HEK293 (cell line): ENCODE data around the gene HERC2.
"Not testable (repeated sequence)": the region's sequence is repeated elsewhere in the genome, so short reads cannot be mapped to it uniquely, and the experiment has no call there.

Source experiments
- CTCF ChIA-PET: fragments of 350-600 bp; formaldehyde crosslinking; extraction: SDS; loops from one replicate; lab custom pipeline; 2021; ENCODE audit warnings: antibody characterized with exemption; lab: Yijun Ruan, JAX
- POLR2A ChIA-PET: fragments of 300-600 bp; formaldehyde crosslinking; extraction: SDS; loops from one replicate; lab custom pipeline; 2020; ENCODE audit warnings: antibody characterized with exemption, inconsistent platforms; lab: Yijun Ruan, JAX
- H3K27ac ChIP-seq: fragments of 200-500 bp; sonication (Bioruptor generic); 2 replicates; pipeline ENCODE4 v1.5.1; 2014; ENCODE audit warnings: low read depth, low read length, control low read depth, inconsistent platforms; ENCODE audit errors: extremely low read depth
- H3K36me3 ChIP-seq, 2 experiments: fragments of 200-500 bp in 1 of 2; sonication (Bioruptor generic) in 1 of 2; 1 replicate in 1 of 2; 2 replicates in 1 of 2; pipeline ENCODE4 v1.5.1; 2014 to 2017; ENCODE audit warnings: inconsistent platforms in 2 of 2, low read length in 2 of 2; ENCODE audit not compliant: control insufficient read depth in 2 of 2, insufficient read depth in 1 of 2
- H3K4me1 ChIP-seq: fragments of 200-500 bp; sonication (Bioruptor generic); 2 replicates; pipeline ENCODE4 v1.5.1; 2014; ENCODE audit warnings: mild to moderate bottlenecking, low read length, inconsistent platforms; ENCODE audit not compliant: control insufficient read depth, insufficient read depth
- H3K4me3 ChIP-seq: 2 replicates; pipeline ENCODE4 v1.5.1; 2011; ENCODE audit warnings: low read depth, mild to moderate bottlenecking, control low read depth, low read length, moderate library complexity
- H3K9me3 ChIP-seq: fragments of 200-500 bp; sonication (Bioruptor generic); 2 replicates; pipeline ENCODE4 v1.5.1; 2014; ENCODE audit warnings: low read depth, low read length, inconsistent platforms; ENCODE audit not compliant: control insufficient read depth, insufficient read depth

Gene HERC2, protein sequence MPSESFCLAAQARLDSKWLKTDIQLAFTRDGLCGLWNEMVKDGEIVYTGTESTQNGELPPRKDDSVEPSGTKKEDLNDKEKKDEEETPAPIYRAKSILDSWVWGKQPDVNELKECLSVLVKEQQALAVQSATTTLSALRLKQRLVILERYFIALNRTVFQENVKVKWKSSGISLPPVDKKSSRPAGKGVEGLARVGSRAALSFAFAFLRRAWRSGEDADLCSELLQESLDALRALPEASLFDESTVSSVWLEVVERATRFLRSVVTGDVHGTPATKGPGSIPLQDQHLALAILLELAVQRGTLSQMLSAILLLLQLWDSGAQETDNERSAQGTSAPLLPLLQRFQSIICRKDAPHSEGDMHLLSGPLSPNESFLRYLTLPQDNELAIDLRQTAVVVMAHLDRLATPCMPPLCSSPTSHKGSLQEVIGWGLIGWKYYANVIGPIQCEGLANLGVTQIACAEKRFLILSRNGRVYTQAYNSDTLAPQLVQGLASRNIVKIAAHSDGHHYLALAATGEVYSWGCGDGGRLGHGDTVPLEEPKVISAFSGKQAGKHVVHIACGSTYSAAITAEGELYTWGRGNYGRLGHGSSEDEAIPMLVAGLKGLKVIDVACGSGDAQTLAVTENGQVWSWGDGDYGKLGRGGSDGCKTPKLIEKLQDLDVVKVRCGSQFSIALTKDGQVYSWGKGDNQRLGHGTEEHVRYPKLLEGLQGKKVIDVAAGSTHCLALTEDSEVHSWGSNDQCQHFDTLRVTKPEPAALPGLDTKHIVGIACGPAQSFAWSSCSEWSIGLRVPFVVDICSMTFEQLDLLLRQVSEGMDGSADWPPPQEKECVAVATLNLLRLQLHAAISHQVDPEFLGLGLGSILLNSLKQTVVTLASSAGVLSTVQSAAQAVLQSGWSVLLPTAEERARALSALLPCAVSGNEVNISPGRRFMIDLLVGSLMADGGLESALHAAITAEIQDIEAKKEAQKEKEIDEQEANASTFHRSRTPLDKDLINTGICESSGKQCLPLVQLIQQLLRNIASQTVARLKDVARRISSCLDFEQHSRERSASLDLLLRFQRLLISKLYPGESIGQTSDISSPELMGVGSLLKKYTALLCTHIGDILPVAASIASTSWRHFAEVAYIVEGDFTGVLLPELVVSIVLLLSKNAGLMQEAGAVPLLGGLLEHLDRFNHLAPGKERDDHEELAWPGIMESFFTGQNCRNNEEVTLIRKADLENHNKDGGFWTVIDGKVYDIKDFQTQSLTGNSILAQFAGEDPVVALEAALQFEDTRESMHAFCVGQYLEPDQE (N-terminal part only)

DNA sequence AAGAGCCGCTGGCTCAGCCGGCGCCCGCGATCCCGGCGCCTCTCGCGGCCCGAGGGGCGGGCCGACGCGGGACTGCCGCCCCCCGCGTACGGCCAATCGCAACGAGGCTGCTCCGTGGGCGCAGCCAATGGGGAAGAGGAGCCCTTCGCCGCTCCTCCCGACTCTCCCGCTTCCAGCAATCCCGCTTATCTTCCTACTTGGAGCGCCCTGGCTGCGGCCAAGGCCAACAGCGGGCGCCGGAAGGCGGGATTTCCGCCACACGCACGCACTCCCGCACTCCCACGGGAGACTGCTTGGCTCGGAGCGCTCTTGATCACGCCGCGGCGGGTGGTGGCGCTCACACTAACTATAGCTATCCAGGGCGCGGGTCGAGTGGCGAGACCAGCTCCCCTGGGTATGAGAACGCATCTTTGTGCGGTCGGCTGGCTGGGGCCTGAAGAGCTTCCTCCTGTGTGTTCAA is at the start of gene HERC2:
Gene HERC2 (minus strand): TSS at position 51 of the 460 bp plus-strand sequence. CDS start 746 bp downstream, outside the sequence.
- POLR2A ChIA-PET, H3K27ac ChIP-seq, CTCF ChIA-PET: not testable (repeated sequence)

DNA sequence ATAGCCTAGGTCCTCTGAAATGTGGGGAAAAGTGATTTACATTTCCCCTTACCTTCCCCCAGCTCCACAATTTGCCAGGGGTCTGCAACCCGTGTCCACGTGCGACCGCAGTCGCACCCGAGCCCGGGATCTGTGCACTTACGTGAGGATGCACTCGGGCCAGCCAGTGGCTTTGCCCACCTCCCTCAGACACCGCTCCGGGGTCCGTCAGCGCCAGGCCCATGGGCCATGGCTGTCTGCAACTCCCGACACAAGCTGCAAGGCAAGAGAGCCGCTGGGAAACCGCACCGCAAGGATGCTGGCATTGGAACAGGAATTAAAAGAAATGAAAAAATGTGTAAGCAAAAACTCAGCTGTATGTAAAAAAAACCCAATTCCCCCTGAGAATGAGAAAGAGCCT is 43.5 kb upstream of the HERC2 start:
- POLR2A ChIA-PET, CTCF ChIA-PET, H3K4me3 ChIP-seq: not testable (repeated sequence)

More for the DNA sequence above, at the start of gene HERC2:
- H3K4me3 ChIP-seq: peak within 1 kb of the TSS; percentile 29
- not testable (repeated sequence) for H3K9me3 ChIP-seq, H3K4me1 ChIP-seq
- peaks cover 0 to 11% of the 10 kb centered on the region in 2 experiments; a peak in 1 of 3 replicates for H3K36me3 ChIP-seq

DNA sequence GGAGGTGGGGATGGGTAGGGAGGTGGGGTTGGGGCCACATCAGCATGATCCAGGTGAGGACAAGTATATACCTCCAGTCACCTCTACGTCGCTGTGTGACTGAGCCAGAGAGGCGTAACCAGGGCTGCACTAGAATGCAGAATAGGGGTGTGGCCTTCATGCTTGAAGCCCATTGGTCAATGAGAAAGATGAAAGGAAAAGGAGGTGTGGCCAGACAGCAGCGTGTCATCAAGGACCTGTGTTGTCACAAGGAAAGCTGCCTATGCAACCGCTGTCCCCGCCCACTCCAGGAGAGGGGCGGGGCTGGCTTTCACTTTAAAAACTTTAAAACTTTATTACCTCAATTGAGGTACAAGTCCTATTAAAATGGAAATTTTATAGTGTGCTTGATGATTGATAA is 36.0 kb upstream of the HERC2 start, which contains the start of gene GOLGA6L24:
Gene GOLGA6L24 (minus strand): TSS at position 101 of the 400 bp plus-strand sequence. CDS start 61 bp downstream, at position 40.
- CTCF ChIA-PET, H3K4me3 ChIP-seq, POLR2A ChIA-PET, H3K27ac ChIP-seq, H3K9me3 ChIP-seq, H3K36me3 ChIP-seq, H3K4me1 ChIP-seq: not testable (repeated sequence)

More for the DNA sequence above, 43.5 kb upstream of the HERC2 start:
- H3K4me1 ChIP-seq, H3K9me3 ChIP-seq, H3K27ac ChIP-seq, H3K36me3 ChIP-seq: not testable (repeated sequence)

DNA sequence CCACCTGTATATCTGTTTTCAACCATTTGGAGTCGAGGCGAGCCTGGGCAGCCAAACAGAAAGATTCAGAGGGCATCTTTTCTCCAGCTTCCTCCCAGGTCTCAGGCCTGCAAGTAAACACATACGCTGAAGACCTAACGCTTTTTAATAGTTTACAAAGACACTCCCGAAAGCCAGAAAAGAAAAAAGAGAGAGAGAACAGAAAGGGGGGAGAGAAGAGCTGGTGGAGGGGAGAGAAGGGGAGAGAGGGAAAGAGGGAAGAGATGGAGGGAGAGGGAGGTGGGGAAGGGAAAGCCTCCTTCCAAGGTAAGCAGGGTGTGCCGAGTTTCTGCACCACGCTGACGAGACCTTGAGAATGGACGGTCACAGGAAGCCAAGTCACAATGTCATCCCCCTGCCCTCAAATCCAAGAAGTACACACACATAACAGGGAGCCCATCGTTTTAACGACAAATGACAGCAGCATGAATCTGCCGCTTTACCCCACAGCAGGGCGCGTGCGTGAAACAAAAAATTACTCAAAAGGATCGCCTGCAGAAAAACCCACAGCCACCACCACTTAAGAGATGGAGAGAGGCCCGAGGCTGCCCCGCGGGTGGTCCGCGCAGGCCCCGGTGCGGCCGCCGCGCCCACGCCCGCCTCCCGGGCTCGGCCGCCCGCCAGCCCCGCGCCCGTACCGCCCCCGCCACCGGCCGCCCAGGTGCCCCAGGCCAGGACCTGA is 461 bp downstream of the HERC2 start:
- peaks cover 4 to 12% of the 10 kb centered on the region in 2 experiments; a peak in 2 of 3 replicates for H3K36me3 ChIP-seq
- H3K27ac ChIP-seq, H3K4me1 ChIP-seq, H3K9me3 ChIP-seq, CTCF ChIA-PET, POLR2A ChIA-PET: not testable (repeated sequence)
- peak overlapping the region; percentile 29 for H3K4me3 ChIP-seq

DNA sequence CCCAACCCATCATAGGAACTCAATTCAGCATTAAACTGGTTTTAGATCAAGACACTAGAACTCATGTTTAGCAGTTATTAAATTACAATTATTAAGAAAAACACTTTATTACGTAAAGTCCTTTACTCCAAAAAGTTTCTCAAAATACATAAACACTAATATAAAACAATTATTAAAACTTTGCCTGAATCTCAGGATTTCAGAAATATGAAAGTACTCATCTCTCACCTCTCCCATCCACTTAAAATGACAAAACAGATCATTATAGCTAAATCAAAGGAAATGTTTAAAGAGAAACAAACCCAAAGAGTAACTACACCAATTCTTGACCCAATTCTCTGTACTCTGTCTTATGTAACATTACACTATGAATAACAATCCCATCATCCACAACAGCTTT is 2.3 kb downstream of the HERC2 start:
- H3K27ac ChIP-seq, H3K4me1 ChIP-seq, POLR2A ChIA-PET, H3K9me3 ChIP-seq, CTCF ChIA-PET, H3K4me3 ChIP-seq: not testable (repeated sequence)
- H3K36me3 ChIP-seq: peaks cover 4 to 21% of the 10 kb centered on the region in 2 experiments; a peak in 2 of 3 replicates

DNA sequence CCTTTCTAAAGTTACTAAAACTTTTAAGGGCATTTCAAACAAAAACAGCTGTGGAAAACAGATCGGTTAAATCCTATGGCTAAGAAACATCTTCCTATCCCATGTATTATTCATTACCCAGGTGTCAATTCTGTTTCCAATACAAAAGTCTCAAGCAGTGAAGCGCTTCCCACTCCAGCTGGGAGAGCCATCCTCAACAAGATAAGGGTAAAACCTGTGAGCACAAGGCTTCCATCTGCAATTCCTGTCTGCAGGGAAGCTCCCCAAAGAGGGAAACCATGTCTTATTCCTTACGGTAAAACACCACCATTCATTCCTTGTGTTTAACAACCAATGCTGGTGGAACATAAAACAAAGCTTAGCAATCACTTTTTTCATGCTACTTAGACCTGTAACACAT is 3.2 kb downstream of the HERC2 start:
- H3K4me1 ChIP-seq, H3K27ac ChIP-seq, H3K4me3 ChIP-seq, H3K9me3 ChIP-seq, POLR2A ChIA-PET, CTCF ChIA-PET: not testable (repeated sequence)
- peaks cover 4 to 22% of the 10 kb centered on the region in 2 experiments; a peak in 2 of 3 replicates for H3K36me3 ChIP-seq

DNA sequence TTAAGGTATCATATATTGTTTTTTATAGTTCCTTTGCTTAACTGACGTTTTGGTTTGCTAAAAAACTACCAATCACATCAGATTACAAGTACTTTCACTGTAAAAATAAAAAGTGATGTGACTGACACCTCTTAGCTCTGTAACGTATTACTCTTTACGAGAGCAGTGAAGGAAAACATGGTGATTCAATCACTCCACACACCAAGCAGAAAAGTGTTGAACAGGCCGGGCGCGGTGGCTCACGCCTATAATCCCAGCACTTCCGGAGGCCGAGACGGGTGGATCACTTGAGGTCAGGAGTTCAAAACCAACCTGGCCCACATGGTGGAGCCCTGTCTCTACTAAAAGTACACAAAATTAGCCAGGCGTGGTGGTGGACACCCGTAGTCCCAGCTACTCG is 3.9 kb downstream of the HERC2 start:
- H3K4me3 ChIP-seq, H3K27ac ChIP-seq, H3K4me1 ChIP-seq, H3K9me3 ChIP-seq, POLR2A ChIA-PET, CTCF ChIA-PET: not testable (repeated sequence)
- H3K36me3 ChIP-seq: peaks cover 4 to 25% of the 10 kb centered on the region in 2 experiments; a peak in 2 of 3 replicates

DNA sequence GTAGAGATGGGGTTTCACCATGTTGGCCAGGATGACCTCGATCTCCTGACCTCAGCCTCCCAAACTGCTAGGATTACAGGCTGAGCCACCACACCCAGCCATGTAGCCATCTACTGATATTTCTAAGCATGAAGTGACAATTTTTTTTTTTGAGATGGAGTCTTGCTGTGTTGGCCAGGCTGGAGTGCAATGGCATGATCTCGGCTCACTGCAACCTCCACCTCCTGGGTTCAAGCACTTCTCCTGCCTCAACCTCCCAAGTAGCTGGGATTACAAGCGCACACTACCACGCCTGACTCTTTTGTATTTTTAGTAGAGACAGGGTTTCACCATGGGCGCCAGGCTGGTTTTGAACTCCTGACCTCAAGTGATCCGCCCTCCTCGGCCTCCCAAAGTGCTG is 5.0 kb downstream of the HERC2 start:
- H3K4me1 ChIP-seq, H3K27ac ChIP-seq, CTCF ChIA-PET, POLR2A ChIA-PET, H3K4me3 ChIP-seq, H3K9me3 ChIP-seq: not testable (repeated sequence)
- peaks cover 4 to 25% of the 10 kb centered on the region in 2 experiments; a peak in 2 of 3 replicates for H3K36me3 ChIP-seq

DNA sequence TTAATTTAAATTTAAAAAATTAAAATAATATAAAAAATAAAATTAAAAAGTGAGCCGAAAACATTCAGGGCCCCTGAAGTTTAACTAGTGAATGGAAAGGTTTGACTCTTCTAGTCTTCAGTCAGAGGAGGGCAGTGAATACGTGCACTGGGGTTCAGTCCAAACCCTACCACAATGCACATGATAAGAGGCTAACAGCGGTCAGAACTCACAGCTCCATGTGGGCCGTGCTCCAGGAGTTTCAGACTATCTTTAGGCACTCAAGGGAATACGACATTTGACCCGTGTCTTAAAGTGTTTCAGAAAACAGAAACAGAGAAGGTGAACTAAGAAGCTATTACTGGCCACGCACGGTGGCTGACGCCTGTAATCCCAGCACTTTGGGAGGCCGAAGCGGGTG is 11.5 kb downstream of the HERC2 start:
- H3K36me3 ChIP-seq: peaks cover 0 to 18% of the 10 kb centered on the region in 2 experiments; a peak in 2 of 3 replicates
- H3K9me3 ChIP-seq, POLR2A ChIA-PET, H3K4me3 ChIP-seq, H3K27ac ChIP-seq, H3K4me1 ChIP-seq, CTCF ChIA-PET: not testable (repeated sequence)
